ENCODE results near the gene BPIFB6.

GRCh38 chr20:33059136-33059535 lies 27.7 kb downstream of the BPIFB6 start:
- TF ChIP-seq CTCF (conservative IDR thresholded peaks at IDR 0.05; ENCODE audit: low read depth, low read length) (no peak), MAFK (IDR thresholded peaks at IDR 0.05; ENCODE audit: low read depth, low read length) (no peak)

Measured in IMR-90 (cell line).